ENCODE measurements around the gene SLC27A2.

GRCh38 chr15:50190723-50191122 is 8.7 kb downstream of the SLC27A2 start:
- TF ChIP-seq CTCF (IDR thresholded peaks at IDR 0.05) (no peak), POLR2AphosphoS5 (IDR thresholded peaks at IDR 0.05) (no peak), POLR2A (IDR thresholded peaks at IDR 0.05) (no peak)
